Endothelial cell of umbilical vein (primary cell): ENCODE measurements around the gene KCNE1. TPM values are rescaled to one million over a fixed set of nuclear protein-coding genes. Genes with fewer than 3 reads are reported as not detected.

ENCODE experiments used
- BruUV-seq: library from RNA; stranded (reverse); fragments of 400-500 nt; replicated peaks from 2 replicates; lab custom pipeline; 2021; lab: Mats Ljungman, UMichigan
- CTCF ChIA-PET: fragments of 300-600, 350-600 bp; sonication (Branson Sonifier 250); formaldehyde crosslinking; loops from one replicate; lab custom pipeline; 2021; ENCODE audit warnings: antibody characterized with exemption, inconsistent platforms; lab: Charles Lee
- POLR2A ChIA-PET: fragments of 300-600, 350-600 bp; sonication (Branson Sonifier 250); formaldehyde crosslinking; loops from one replicate; lab custom pipeline; 2021; ENCODE audit warnings: antibody characterized with exemption, inconsistent platforms; lab: Charles Lee
- DNase-seq: peaks from one replicate; pipeline ENCODE4 v3.0.0-alpha.2; 2011; ENCODE audit warnings: low read depth, low spot score
- FAIRE-seq: peaks from 2 replicates; lab custom pipeline; 2011; peaks lifted over from hg19 to GRCh38; lab: Jason Lieb, UNC
- H2AFZ ChIP-seq: 2 replicates; pipeline ENCODE4 v1.6.0; 2012; ENCODE audit warnings: low read depth, low read length, control low read depth, inconsistent platforms
- H3K27ac ChIP-seq: 2 replicates; pipeline ENCODE4 v1.5.1; 2011; ENCODE audit warnings: low read depth, mild to moderate bottlenecking, control low read depth, low read length, moderate library complexity; ENCODE audit not compliant: insufficient read depth
- H3K27me3 ChIP-seq, 2 experiments: 2 replicates each; pipeline versions ENCODE4 v1.6.0 to v1.6.1; 2011; ENCODE audit warnings: low read length in 2 of 2, mixed read lengths in 1 of 2; ENCODE audit not compliant: control insufficient read depth in 2 of 2, insufficient read depth in 2 of 2
- H3K36me3 ChIP-seq, 2 experiments: 2 replicates in 1 of 2; 3 replicates in 1 of 2; pipeline ENCODE4 v1.5.1; 2011; ENCODE audit warnings: low read length in 2 of 2, mild to moderate bottlenecking in 1 of 2, moderate library complexity in 1 of 2; ENCODE audit not compliant: control insufficient read depth in 2 of 2, insufficient read depth in 2 of 2; ENCODE audit errors: extremely low read depth in 1 of 2
- H3K4me1 ChIP-seq: 3 replicates; pipeline ENCODE4 v1.5.1; 2011; ENCODE audit warnings: mild to moderate bottlenecking, low read length; ENCODE audit not compliant: control insufficient read depth, insufficient read depth; ENCODE audit errors: extremely low read depth
- H3K4me2 ChIP-seq: 2 replicates; pipeline ENCODE4 v1.6.1; 2011; ENCODE audit warnings: low read length, control low read depth, mixed read lengths; ENCODE audit not compliant: insufficient read depth
- H3K4me3 ChIP-seq, 3 experiments: fragments of 200-600 bp in 1 of 3; sonication (generic), shearing (Covaris generic) in 1 of 3; replicated peaks in 1 of 3; 2 replicates each; pipeline ENCODE4 v1.5.1; 2011 to 2016; ENCODE audit warnings: control low read depth in 3 of 3, low read length in 3 of 3, mild to moderate bottlenecking in 2 of 3, inconsistent platforms in 1 of 3, low read depth in 1 of 3, moderate library complexity in 1 of 3; ENCODE audit not compliant: insufficient read depth in 1 of 3
- H3K79me2 ChIP-seq: 2 replicates; pipeline ENCODE4 v1.6.0; 2012; ENCODE audit warnings: low read length, inconsistent platforms; ENCODE audit not compliant: control insufficient read depth, insufficient read depth
- H3K9ac ChIP-seq: replicated peaks from 2 replicates; pipeline ENCODE3; 2011; ENCODE audit warnings: low read length, control low read depth; ENCODE audit not compliant: insufficient read depth; ENCODE audit errors: extremely low read depth
- H3K9me1 ChIP-seq: replicated peaks from 3 replicates; pipeline ENCODE4 v1.6.0; 2011; ENCODE audit warnings: mild to moderate bottlenecking, low read length; ENCODE audit not compliant: control insufficient read depth, insufficient read depth; ENCODE audit errors: extremely low read depth
- H3K9me3 ChIP-seq: replicated peaks from 2 replicates; pipeline ENCODE4 v1.5.1; 2012; ENCODE audit warnings: low read length, inconsistent platforms; ENCODE audit not compliant: control insufficient read depth, insufficient read depth
- H4K20me1 ChIP-seq: replicated peaks from 2 replicates; pipeline ENCODE3; 2011; ENCODE audit warnings: mild to moderate bottlenecking, low read length; ENCODE audit not compliant: control insufficient read depth, insufficient read depth; ENCODE audit errors: extremely low read depth
- EZH2 ChIP-seq: IDR thresholded peaks from 2 replicates; pipeline ENCODE4 v1.6.1; 2012; ENCODE audit warnings: borderline replicate concordance, low read depth, mild to moderate bottlenecking, moderate library complexity, low read length, inconsistent platforms; ENCODE audit not compliant: severe bottlenecking
- GATA2 ChIP-seq: IDR thresholded peaks from 2 replicates; pipeline ENCODE4 v1.7.0; 2011; ENCODE audit warnings: low read depth, mild to moderate bottlenecking, moderate library complexity, mixed read lengths, low read length; ENCODE audit not compliant: insufficient read length, insufficient read depth
- JUN ChIP-seq: IDR thresholded peaks from 2 replicates; pipeline ENCODE4 v1.6.1; 2011; ENCODE audit warnings: borderline replicate concordance, low read depth; ENCODE audit not compliant: insufficient read length, insufficient read depth
- POLR2A ChIP-seq: IDR thresholded peaks from 2 replicates; pipeline ENCODE4 v1.6.1; 2012; ENCODE audit warnings: low read depth, mild to moderate bottlenecking, control low read depth, low read length
- POLR2AphosphoS5 ChIP-seq: IDR thresholded peaks from 2 replicates; pipeline ENCODE4 v1.6.1; 2012; ENCODE audit warnings: low read depth, mild to moderate bottlenecking, control low read depth, low read length, moderate library complexity; ENCODE audit not compliant: insufficient read depth
- dilution Hi-C: fragments of 300-500 bp; cut with MboI; formaldehyde crosslinking; loops from one replicate; pipeline ENCODE4 v1.15.0; 2019; ENCODE audit warnings: low sequenced_read_pairs; ENCODE audit not compliant: extremely low pct_ligation_motif_present
- intact Hi-C: fragments of 100-400 bp; cut with micrococcal nuclease; formaldehyde crosslinking; loops from one replicate; pipeline ENCODE4 v1.10.0; 2022
- polyA plus RNA-seq, 4 experiments: library from polyadenylated mRNA; depleted of rRNA in 3 of 4; stranded (reverse) in 3 of 4; unstranded in 1 of 4; fragments of >200 nt; gene quantifications; 2 replicates each; pipeline versions ENCODE4 v1.2.1 to v1.2.3, GENCODE V29; 2011 to 2012; ENCODE audit warnings: missing spikeins in 1 of 4
- total RNA-seq: library from RNA; stranded (reverse); gene quantifications from 2 replicates; pipeline ENCODE4 v1.2.3, GENCODE V29; 2021
- TF ChIP-seq, protein P1 (sequence below), 2 donors: IDR thresholded peaks; 1 replicate in 1 of 2; 2 replicates in 1 of 2; pipeline ENCODE4 v1.5.1; 2011; ENCODE audit warnings: low read length in 2 of 2, mild to moderate bottlenecking in 2 of 2, moderate library complexity in 2 of 2, control low read depth in 1 of 2, inconsistent platforms in 1 of 2, low read depth in 1 of 2; ENCODE audit not compliant: insufficient read depth in 1 of 2; ENCODE audit errors: extremely low read depth in 1 of 2
- TF ChIP-seq, protein P2 (sequence below): IDR thresholded peaks from 2 replicates; pipeline ENCODE4 v1.6.1; 2011; ENCODE audit not compliant: insufficient read depth, insufficient read length

KCNE1 gene
- total and polyA plus RNA-seq, 2 donors (not counting 3 experiments of a cell fraction or from before 2014, with no cell fraction given), result 0.10 to 0.38 TPM

DNA sequence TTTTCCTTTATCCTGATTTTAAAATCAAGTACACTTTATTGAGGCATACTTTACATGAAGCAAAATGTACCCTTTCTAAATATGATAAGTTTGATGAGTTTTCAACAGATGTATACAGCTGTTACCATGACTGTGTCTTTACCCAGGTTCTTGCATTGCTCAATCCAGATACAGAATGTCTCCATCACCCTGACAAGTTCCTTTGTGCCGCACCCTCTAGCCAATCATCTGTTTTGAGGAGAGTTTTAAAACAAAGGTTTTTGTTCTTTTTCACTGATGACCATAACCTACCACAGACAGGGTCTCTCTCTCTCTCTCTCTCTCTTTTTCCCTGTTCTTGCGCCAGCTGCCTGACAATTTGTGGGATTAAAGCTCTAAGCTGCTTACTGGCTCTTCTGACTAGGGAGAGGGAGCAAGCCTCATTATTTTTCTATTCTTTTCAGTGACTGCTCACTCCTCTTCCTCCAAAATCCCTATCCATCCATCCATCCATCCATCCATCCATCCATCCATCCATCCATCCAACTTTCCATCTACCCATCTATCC, 1.2 kb upstream of the KCNE1 start:
- BruUV-seq, result no TSS peak
- Histone ChIP-seq H3K27me3 (no peaks in the 10 kb centered on the region), H3K36me3 (peaks cover 0 to 6% of the 10 kb centered on the region in 2 experiments), H3K79me2 (no peaks in the 10 kb centered on the region), H3K4me3 (no peak overlapping the region), H3K4me2 (no peak overlapping the region), H3K9me1 (no peaks in the 10 kb centered on the region), H3K9ac (no peak overlapping the region), H3K9me3 (no peaks in the 10 kb centered on the region), H4K20me1 (no peaks in the 10 kb centered on the region), H3K27ac (no peak overlapping the region), H2AFZ (no peak overlapping the region), H3K4me1 (no peaks in the 10 kb centered on the region)
- dilution Hi-C loops (no loop called here), intact Hi-C loops (no loop called here)
- TF ChIP-seq POLR2A (no peak), GATA2 (no peak), JUN (no peak), POLR2AphosphoS5 (no peak), EZH2 (no peak)
- TF ChIP-seq, protein P1, sequence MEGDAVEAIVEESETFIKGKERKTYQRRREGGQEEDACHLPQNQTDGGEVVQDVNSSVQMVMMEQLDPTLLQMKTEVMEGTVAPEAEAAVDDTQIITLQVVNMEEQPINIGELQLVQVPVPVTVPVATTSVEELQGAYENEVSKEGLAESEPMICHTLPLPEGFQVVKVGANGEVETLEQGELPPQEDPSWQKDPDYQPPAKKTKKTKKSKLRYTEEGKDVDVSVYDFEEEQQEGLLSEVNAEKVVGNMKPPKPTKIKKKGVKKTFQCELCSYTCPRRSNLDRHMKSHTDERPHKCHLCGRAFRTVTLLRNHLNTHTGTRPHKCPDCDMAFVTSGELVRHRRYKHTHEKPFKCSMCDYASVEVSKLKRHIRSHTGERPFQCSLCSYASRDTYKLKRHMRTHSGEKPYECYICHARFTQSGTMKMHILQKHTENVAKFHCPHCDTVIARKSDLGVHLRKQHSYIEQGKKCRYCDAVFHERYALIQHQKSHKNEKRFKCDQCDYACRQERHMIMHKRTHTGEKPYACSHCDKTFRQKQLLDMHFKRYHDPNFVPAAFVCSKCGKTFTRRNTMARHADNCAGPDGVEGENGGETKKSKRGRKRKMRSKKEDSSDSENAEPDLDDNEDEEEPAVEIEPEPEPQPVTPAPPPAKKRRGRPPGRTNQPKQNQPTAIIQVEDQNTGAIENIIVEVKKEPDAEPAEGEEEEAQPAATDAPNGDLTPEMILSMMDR (IDR thresholded peaks at IDR 0.05; ENCODE audit: extremely low read depth in 1 of 2, insufficient read depth in 1 of 2, low read depth in 1 of 2, low read length in 2 of 2), result no peak
- TF ChIP-seq, protein P2, sequence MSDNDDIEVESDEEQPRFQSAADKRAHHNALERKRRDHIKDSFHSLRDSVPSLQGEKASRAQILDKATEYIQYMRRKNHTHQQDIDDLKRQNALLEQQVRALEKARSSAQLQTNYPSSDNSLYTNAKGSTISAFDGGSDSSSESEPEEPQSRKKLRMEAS, result no peak
- CTCF ChIA-PET, result interaction anchor here (0.9 to 10.6 kb wide), 2 partner anchors 70 to 94 kb away, joined by 3 to 394 read pairs; no protein-coding TSS in a partner anchor
- POLR2A ChIA-PET, result no interaction called here
- DNase-seq, result no peak
- FAIRE-seq, result no peak
